ENCODE measurements around the gene CHRM2.

CHRM2 gene

DNA sequence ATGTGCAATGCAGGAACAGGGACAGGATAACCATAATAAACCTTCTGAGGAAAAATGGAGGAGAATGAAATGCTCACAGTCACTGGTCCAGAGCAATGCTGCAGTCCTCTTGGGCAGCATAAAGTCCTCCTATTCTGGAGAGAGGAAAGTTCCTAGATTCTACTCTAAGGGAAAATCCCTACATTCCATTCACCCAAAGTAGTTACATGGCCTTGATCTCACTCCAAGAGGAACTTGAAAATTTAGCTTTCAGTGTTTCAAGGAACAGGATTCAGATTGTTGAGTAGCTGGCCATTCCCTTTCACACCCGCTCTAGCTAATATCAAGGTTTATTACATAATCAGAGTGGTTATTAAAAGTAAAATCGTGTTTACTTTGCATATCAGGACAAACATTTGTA, 168.3 kb downstream of the CHRM2 start:
- DNase-seq, result no peak

DNA sequence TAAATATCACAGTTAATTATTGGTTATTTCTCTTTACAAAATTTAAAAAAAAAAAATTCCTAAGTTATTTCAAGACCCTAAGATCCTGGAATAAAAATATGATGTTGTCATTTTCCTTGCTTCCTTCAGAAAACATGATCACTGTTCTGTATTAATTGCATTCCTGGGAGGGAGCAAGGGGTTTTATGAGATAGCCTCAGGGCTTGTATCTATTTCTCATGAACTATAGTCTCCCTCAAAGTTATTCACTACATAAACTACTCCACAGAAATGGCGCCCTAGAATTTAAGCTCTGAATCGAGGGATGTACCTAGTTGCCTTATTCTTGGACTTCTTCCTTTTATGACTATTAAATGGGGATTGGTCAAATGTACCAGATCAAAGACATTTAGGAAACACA, 170.3 kb downstream of the CHRM2 start:
- DNase-seq, result no peak

DNA sequence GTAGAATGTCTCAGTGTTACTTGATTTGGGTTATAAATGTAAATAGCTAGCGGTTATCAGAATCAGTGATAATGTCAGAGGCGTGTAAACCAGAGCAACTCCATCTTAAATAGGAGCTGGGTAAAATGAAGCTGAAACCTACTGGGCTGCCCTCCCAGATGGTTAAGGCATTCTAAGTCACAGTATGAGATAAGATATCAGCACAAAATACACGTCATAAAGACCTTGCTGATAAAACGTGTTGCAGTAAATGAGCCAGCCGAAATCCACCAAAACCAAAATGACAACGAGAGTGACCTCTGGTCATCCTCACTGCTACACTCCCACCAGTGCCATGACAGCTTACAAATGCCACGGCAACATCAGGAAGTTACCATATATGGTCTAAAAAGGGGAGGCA, 172.3 kb downstream of the CHRM2 start:
- no peak for DNase-seq

DNA sequence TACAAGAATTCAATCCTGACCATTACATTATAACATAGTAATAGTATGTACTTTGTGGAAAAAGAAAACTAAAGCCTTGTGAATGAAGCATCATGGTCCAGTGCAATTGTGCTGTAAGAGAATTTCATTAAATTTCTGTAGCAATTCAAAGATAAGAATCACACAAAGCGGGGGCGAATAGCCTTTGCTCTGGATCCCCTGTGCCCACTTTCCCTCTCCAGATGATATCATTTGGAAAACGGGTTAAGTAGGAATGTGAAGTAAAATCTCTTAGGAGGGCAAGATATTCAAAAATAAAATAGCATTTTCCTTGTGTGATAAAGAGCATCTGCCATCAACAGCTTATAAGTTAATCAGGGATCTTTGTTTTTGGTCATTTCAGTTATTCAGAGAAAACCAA, 177.1 kb downstream of the CHRM2 start:
- DNase-seq, result no peak

DNA sequence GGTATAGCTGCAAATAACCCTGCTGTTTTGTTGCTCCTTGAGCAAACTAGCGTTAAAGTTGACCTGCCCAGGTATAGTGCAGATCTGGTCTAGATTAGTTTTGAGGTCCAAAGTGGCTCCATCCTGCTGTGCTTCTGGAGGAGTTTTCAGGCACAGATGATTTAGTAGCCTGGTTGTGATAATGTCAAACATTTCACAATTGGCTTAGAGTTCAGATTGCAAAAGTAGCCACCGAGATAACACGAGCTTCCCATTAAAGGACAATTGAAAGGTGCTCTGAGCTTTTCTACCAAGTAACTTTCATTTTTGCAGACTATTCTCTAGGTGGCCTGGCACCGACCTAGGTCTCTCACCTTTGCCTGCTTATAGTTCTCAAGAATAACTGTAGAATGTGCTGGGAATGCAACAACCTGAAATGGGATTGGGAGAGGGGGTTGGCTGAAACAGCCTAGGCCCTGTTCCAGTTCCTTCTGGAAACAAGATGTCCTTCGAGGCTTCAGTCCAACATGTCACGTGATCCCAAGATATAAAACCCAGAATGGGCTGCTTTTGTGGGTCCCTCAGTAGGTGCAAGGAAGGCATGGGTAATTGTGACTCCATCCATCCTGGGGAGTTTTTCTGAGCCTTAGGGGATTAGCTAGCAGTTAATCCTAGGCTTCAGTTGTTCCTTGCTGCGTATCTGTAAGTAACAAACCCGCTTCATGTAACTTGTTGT, 201.0 kb downstream of the CHRM2 start:
- DNase-seq, result no peak
